Testis (tissue), 2 donors: Measurements from ENCODE around the gene GAK.

Experiments used
- CTCF ChIP-seq, 3 experiments: fragments of 450-650 bp in 2 of 3; fragments of 200-600 bp in 1 of 3; sonication (generic) in 1 of 3; IDR thresholded peaks; one replicate each; pipeline ENCODE4 v1.5.1; 2016 to 2019; ENCODE audit warnings: antibody characterized with exemption in 3 of 3, mild to moderate bottlenecking in 2 of 3, moderate library complexity in 1 of 3
- POLR2A ChIP-seq: fragments of 450-650 bp; IDR thresholded peaks from one replicate; pipeline ENCODE4 v1.6.1; 2017; ENCODE audit warnings: antibody characterized with exemption, mild to moderate bottlenecking, moderate library complexity

GRCh38 chr4:836750-837301 is 95.3 kb downstream of the GAK start:
- TF ChIP-seq CTCF (IDR thresholded peaks at IDR 0.05) (no peak), POLR2A (no peak)
